COLO829 (cell line): Measurements from ENCODE around the gene TSSK6.

Source experiments
- DNase-seq: peaks from one replicate; pipeline ENCODE4 v3.0.0; 2012; ENCODE audit warnings: low spot score

The TSSK6 gene

GRCh38 chr19:19544954-19545591, 29.7 kb upstream of the TSSK6 start:
- DNase-seq = no peak

GRCh38 chr19:19544257-19544953, 29.1 kb upstream of the TSSK6 start:
- DNase-seq = no peak

GRCh38 chr19:19543640-19544039, 28.3 kb upstream of the TSSK6 start:
- no peak for DNase-seq

GRCh38 chr19:19543101-19543500, 27.8 kb upstream of the TSSK6 start:
- DNase-seq = no peak

- DNase-seq = no peak
These were observed 27.2 kb upstream of the TSSK6 start for GRCh38 chr19:19542507-19542906.

- no peak for DNase-seq
These were observed 26.3 kb upstream of the TSSK6 start for GRCh38 chr19:19541616-19542015.

- peak; percentile 82 for DNase-seq
These were observed 25.6 kb upstream of the TSSK6 start for GRCh38 chr19:19540715-19541515.

- peak; percentile 80 for DNase-seq
These were observed 24.8 kb upstream of the TSSK6 start for GRCh38 chr19:19540064-19540714.

GRCh38 chr19:19539698-19540063, 24.3 kb upstream of the TSSK6 start:
- no peak for DNase-seq

GRCh38 chr19:19538785-19539166, 23.4 kb upstream of the TSSK6 start:
- DNase-seq = no peak

- no peak for DNase-seq
These were observed 22.9 kb upstream of the TSSK6 start, which contains the start of gene CILP2 for GRCh38 chr19:19538061-19538784. TSS of gene CILP2 (plus strand) at chr19:19538265. CDS start at chr19:19538350, 85 bp downstream.

GRCh38 chr19:19537075-19538048, 22.0 kb upstream of the TSSK6 start:
- DNase-seq = no peak

- DNase-seq = no peak
These were observed 20.2 kb upstream of the TSSK6 start for GRCh38 chr19:19535311-19536191.

- DNase-seq = no peak
These were observed 19.4 kb upstream of the TSSK6 start for GRCh38 chr19:19534556-19535265.

- DNase-seq = no peak
These were observed 18.5 kb upstream of the TSSK6 start for GRCh38 chr19:19533841-19534240.

- DNase-seq = no peak
These were observed 17.7 kb upstream of the TSSK6 start for GRCh38 chr19:19532806-19533701.

- peak; percentile 61 for DNase-seq
These were observed 16.8 kb upstream of the TSSK6 start for GRCh38 chr19:19531951-19532805.
